H1 (cell line): ENCODE results near the gene ATG2B. TPM values are rescaled to one million over a fixed set of nuclear protein-coding genes. Genes with fewer than 3 reads are reported as not detected.

Experiments
- CTCF ChIA-PET: fragments of 300-600 bp; sonication (Branson Sonifier 250); formaldehyde crosslinking; loops from one replicate; lab custom pipeline; 2021; ENCODE audit not compliant: partially characterized antibody; lab: Charles Lee
- POLR2A ChIA-PET: fragments of 300-600 bp; sonication (Branson Sonifier 250); formaldehyde crosslinking; loops from one replicate; lab custom pipeline; 2021; ENCODE audit warnings: inconsistent platforms; ENCODE audit not compliant: partially characterized antibody; lab: Charles Lee
- DNase-seq, 2 experiments: peaks; one replicate each; pipeline versions ENCODE4 v3.0.0 to v3.0.0-alpha.2; 2010 to 2022; ENCODE audit warnings: low spot score in 2 of 2, low read depth in 1 of 2, mixed read lengths in 1 of 2
- FAIRE-seq: peaks from 2 replicates; lab custom pipeline; 2011; peaks lifted over from hg19 to GRCh38; lab: Jason Lieb, UNC
- H2AFZ ChIP-seq: 2 replicates; pipeline ENCODE4 v1.8.1; 2012; ENCODE audit warnings: low read length, inconsistent platforms
- H2AK5ac ChIP-seq: 2 replicates; pipeline ENCODE4 v1.6.1; 2013; ENCODE audit warnings: low read depth, low read length
- H2BK120ac ChIP-seq: replicated peaks from 2 replicates; pipeline ENCODE3; 2013; ENCODE audit warnings: low read depth, low read length, inconsistent platforms
- H2BK12ac ChIP-seq: 2 replicates; pipeline ENCODE4 v1.6.1; 2013; ENCODE audit warnings: low read depth, low read length
- H2BK15ac ChIP-seq: 2 replicates; pipeline ENCODE4 v1.6.1; 2013; ENCODE audit warnings: low read length
- H2BK20ac ChIP-seq: 2 replicates; pipeline ENCODE4 v1.6.1; 2013; ENCODE audit warnings: low read length
- H2BK5ac ChIP-seq: 2 replicates; pipeline ENCODE4 v1.6.1; 2013; ENCODE audit warnings: low read depth, low read length
- H3K14ac ChIP-seq: 2 replicates; pipeline ENCODE4 v1.6.1; 2013; ENCODE audit warnings: inconsistent platforms; ENCODE audit not compliant: insufficient read length
- H3K18ac ChIP-seq: 2 replicates; pipeline ENCODE4 v1.6.1; 2013; ENCODE audit warnings: low read length; ENCODE audit errors: extremely low read depth
- H3K23ac ChIP-seq: 2 replicates; pipeline ENCODE4 v1.6.1; 2013; ENCODE audit warnings: inconsistent platforms; ENCODE audit not compliant: insufficient read length
- H3K23me2 ChIP-seq: 2 replicates; pipeline ENCODE4 v1.6.1; 2013; ENCODE audit warnings: low read depth, low read length
- H3K27ac ChIP-seq: 2 replicates; pipeline ENCODE4 v1.6.1; 2011; ENCODE audit warnings: low read depth, low read length, inconsistent platforms
- H3K27me3 ChIP-seq, 4 experiments: replicated peaks in 1 of 4; 1 replicate in 1 of 4; 2 replicates in 3 of 4; pipeline versions ENCODE4 v1.6.1 to v1.8.1; 2011 to 2013; ENCODE audit warnings: low read length in 3 of 4, mild to moderate bottlenecking in 3 of 4, inconsistent platforms in 2 of 4, mixed read lengths in 2 of 4, moderate library complexity in 1 of 4; ENCODE audit not compliant: control insufficient read depth in 3 of 4, insufficient read depth in 3 of 4; ENCODE audit errors: extremely low read depth in 1 of 4
- H3K36me3 ChIP-seq, 4 experiments: 2 replicates each; pipeline versions ENCODE4 v1.6.1 to v1.8.1; 2011 to 2013; ENCODE audit warnings: mild to moderate bottlenecking in 4 of 4, low read length in 3 of 4, moderate library complexity in 2 of 4, control low read depth in 1 of 4, inconsistent platforms in 1 of 4; ENCODE audit not compliant: insufficient read depth in 4 of 4, control insufficient read depth in 2 of 4
- H3K4ac ChIP-seq: replicated peaks from 2 replicates; pipeline ENCODE3; 2013; ENCODE audit warnings: low read length, low read depth, mixed read lengths, inconsistent platforms; ENCODE audit not compliant: insufficient read length
- H3K4me1 ChIP-seq, 4 experiments: replicated peaks in 1 of 4; 1 replicate in 1 of 4; 2 replicates in 3 of 4; pipeline versions ENCODE4 v1.6.1 to v1.8.1; 2011 to 2013; ENCODE audit warnings: low read length in 3 of 4, inconsistent platforms in 2 of 4, mixed read lengths in 1 of 4; ENCODE audit not compliant: insufficient read depth in 4 of 4, control insufficient read depth in 3 of 4
- H3K4me2 ChIP-seq, 2 experiments: 2 replicates each; pipeline versions ENCODE4 v1.6.1 to v1.8.1; 2011 to 2013; ENCODE audit warnings: low read depth in 2 of 2, low read length in 2 of 2, control low read depth in 1 of 2, inconsistent platforms in 1 of 2, mild to moderate bottlenecking in 1 of 2; ENCODE audit not compliant: insufficient read depth in 1 of 2
- H3K4me3 ChIP-seq, 4 experiments: fragments of 200-600, 300-600 bp in 1 of 4; sonication (generic), shearing (Covaris generic), sonication (Bioruptor Twin) in 1 of 4; 2 replicates each; pipeline versions ENCODE4 v1.5.1 to v1.8.1; 2011 to 2016; ENCODE audit warnings: low read length in 4 of 4, low read depth in 3 of 4, control low read depth in 2 of 4, inconsistent platforms in 2 of 4, mild to moderate bottlenecking in 2 of 4, mixed read lengths in 1 of 4, moderate library complexity in 1 of 4; ENCODE audit not compliant: insufficient read depth in 2 of 4; ENCODE audit errors: extremely low read depth in 1 of 4
- H3K56ac ChIP-seq: replicated peaks from 2 replicates; pipeline ENCODE3; 2013; ENCODE audit warnings: low read depth, mild to moderate bottlenecking, mixed read lengths, low read length, inconsistent platforms; ENCODE audit not compliant: insufficient read length
- H3K79me1 ChIP-seq: 2 replicates; pipeline ENCODE4 v1.6.1; 2013; ENCODE audit warnings: low read depth, low read length, control low read depth
- H3K79me2 ChIP-seq, 2 experiments: 2 replicates each; pipeline versions ENCODE4 v1.6.1 to v1.8.1; 2012 to 2013; ENCODE audit warnings: low read length in 2 of 2, mild to moderate bottlenecking in 2 of 2, inconsistent platforms in 1 of 2; ENCODE audit not compliant: insufficient read depth in 2 of 2, control insufficient read depth in 1 of 2
- H3K9ac ChIP-seq, 4 experiments: replicated peaks in 1 of 4; 1 replicate in 1 of 4; 2 replicates in 3 of 4; pipeline versions ENCODE4 v1.6.1 to v1.8.1; 2011 to 2013; ENCODE audit warnings: low read depth in 3 of 4, low read length in 3 of 4, control low read depth in 2 of 4, mild to moderate bottlenecking in 2 of 4, moderate library complexity in 2 of 4, inconsistent platforms in 1 of 4; ENCODE audit errors: extremely low read depth in 1 of 4
- H3K9me3 ChIP-seq, 2 experiments: 2 replicates each; pipeline versions ENCODE4 v1.6.1 to v1.8.1; 2012 to 2013; ENCODE audit warnings: mild to moderate bottlenecking in 2 of 2, moderate library complexity in 2 of 2, control low read depth in 1 of 2, inconsistent platforms in 1 of 2, low read depth in 1 of 2, low read length in 1 of 2, mixed read lengths in 1 of 2; ENCODE audit not compliant: insufficient read depth in 2 of 2
- H4K20me1 ChIP-seq, 2 experiments: replicated peaks in 1 of 2; 2 replicates each; pipeline versions ENCODE3 to v1.8.1; 2011 to 2013; ENCODE audit warnings: inconsistent platforms in 2 of 2, low read length in 2 of 2, mild to moderate bottlenecking in 1 of 2; ENCODE audit not compliant: insufficient read depth in 2 of 2, control insufficient read depth in 1 of 2
- H4K5ac ChIP-seq: 2 replicates; pipeline ENCODE4 v1.6.1; 2013; ENCODE audit warnings: low read length, low read depth, mixed read lengths, inconsistent platforms; ENCODE audit not compliant: insufficient read length
- H4K8ac ChIP-seq: 2 replicates; pipeline ENCODE4 v1.8.0; 2013; ENCODE audit warnings: mild to moderate bottlenecking, moderate library complexity, low read length, inconsistent platforms; ENCODE audit not compliant: insufficient read depth; ENCODE audit errors: extremely low read depth
- H4K91ac ChIP-seq: replicated peaks from 2 replicates; pipeline ENCODE3; 2013; ENCODE audit warnings: low read length, mixed read lengths, inconsistent platforms; ENCODE audit not compliant: insufficient read length
- CHD1 ChIP-seq: IDR thresholded peaks from 2 replicates; pipeline ENCODE4 v1.6.1; 2012; ENCODE audit warnings: low read depth, low read length, improper control_type of control experiment
- FOSL1 ChIP-seq: IDR thresholded peaks from 2 replicates; pipeline ENCODE4 v1.6.1; 2011; ENCODE audit warnings: mild to moderate bottlenecking, low read depth, low read length, moderate library complexity; ENCODE audit not compliant: insufficient read depth
- GTF2F1 ChIP-seq: IDR thresholded peaks from 2 replicates; pipeline ENCODE4 v1.6.1; 2012; ENCODE audit warnings: low read depth, low read length, improper control_type of control experiment, borderline replicate concordance
- HDAC2 ChIP-seq, 2 experiments: fragments of 300-600 bp in 1 of 2; sonication (generic) in 1 of 2; IDR thresholded peaks; 2 replicates each; pipeline ENCODE4 v1.6.1; 2011 to 2012; ENCODE audit warnings: low read depth in 2 of 2, low read length in 2 of 2, mild to moderate bottlenecking in 2 of 2, moderate library complexity in 2 of 2, borderline replicate concordance in 1 of 2, inconsistent platforms in 1 of 2
- JUN ChIP-seq: IDR thresholded peaks from 2 replicates; pipeline ENCODE4 v1.6.1; 2011; ENCODE audit warnings: low read depth, mild to moderate bottlenecking, improper control_type of control experiment, low read length
- KDM5A ChIP-seq: fragments of 200-600 bp; IDR thresholded peaks from 2 replicates; pipeline ENCODE4 v1.7.1; 2012; ENCODE audit warnings: mild to moderate bottlenecking, low read length, inconsistent platforms, mixed read lengths
- POU5F1 ChIP-seq: IDR thresholded peaks from 2 replicates; pipeline ENCODE4 v1.6.1; 2011; ENCODE audit warnings: low read depth, mild to moderate bottlenecking, low read length, moderate library complexity
- RBBP5 ChIP-seq: IDR thresholded peaks from 2 replicates; pipeline ENCODE4 v1.7.1; 2012; ENCODE audit warnings: low read depth, mild to moderate bottlenecking, inconsistent platforms, low read length, moderate library complexity, borderline replicate concordance
- SIN3A ChIP-seq, 2 experiments: IDR thresholded peaks in 1 of 2; conservative IDR thresholded peaks in 1 of 2; 2 replicates each; pipeline ENCODE4 v1.6.1; 2011 to 2012; ENCODE audit warnings: low read length in 2 of 2, improper control_type of control experiment in 1 of 2, low read depth in 1 of 2, mild to moderate bottlenecking in 1 of 2
- ZNF274 ChIP-seq: IDR thresholded peaks from 2 replicates; pipeline ENCODE4 v1.7.0; 2012; ENCODE audit warnings: low read length, borderline replicate concordance; ENCODE audit errors: extremely low read depth
- WGBS, 2 experiments: shearing (Covaris generic) in 1 of 2; methylation state at CpG; one replicate each; pipeline versions ENCODE4 v1.1.6 to v1.1.7; 2013 to 2015; ENCODE audit warnings: low lambda C conversion rate in 2 of 2, mixed read lengths in 2 of 2, inconsistent platforms in 1 of 2, low coverage in 1 of 2, missing lambda C conversion rate in 1 of 2; ENCODE audit not compliant: insufficient replicate concordance in 2 of 2, insufficient coverage in 1 of 2, insufficient read length in 1 of 2; ENCODE audit errors: extremely low coverage in 1 of 2, missing lambda C conversion rate in 1 of 2; 5-methylcytosine and 5-hydroxymethylcytosine counted together
- polyA plus RNA-seq, 7 experiments: library from polyadenylated mRNA; depleted of rRNA in 3 of 7; stranded (reverse) in 5 of 7; unstranded in 2 of 7; fragments of >200 nt in 5 of 7; fragments of 200-250 nt in 2 of 7; gene quantifications; 1 replicate in 5 of 7; 2 replicates in 1 of 7; 4 replicates in 1 of 7; pipeline versions ENCODE4 v1.2.1 to v1.2.3, GENCODE V29; 2011 to 2013; ENCODE audit warnings: missing spikeins in 2 of 7, mixed read lengths in 2 of 7
- total RNA-seq: library from RNA; stranded (reverse); fragmentation: NEBNext Ultra II Directional; extraction: Animal tissue kit (Norgen Biotek cat#: 25700); gene quantifications from 2 replicates; pipeline ENCODE4 v1.2.1, GENCODE V29; 2021
- TF ChIP-seq, protein P1 (sequence below), 3 experiments: IDR thresholded peaks; 1 replicate in 2 of 3; 2 replicates in 1 of 3; pipeline versions ENCODE4 v1.5.1 to v1.6.1; 2011; ENCODE audit warnings: low read length in 3 of 3, mild to moderate bottlenecking in 3 of 3, inconsistent platforms in 2 of 3, low read depth in 1 of 3, moderate library complexity in 1 of 3; ENCODE audit not compliant: insufficient read depth in 1 of 3; ENCODE audit errors: control extremely low read depth in 1 of 3

ATG2B gene
- total and polyA plus RNA-seq, 2 of the 8 experiments (the other 6 are each of a cell fraction or from before 2014, with no cell fraction given), result 4.6 to 14.4 TPM

DNA sequence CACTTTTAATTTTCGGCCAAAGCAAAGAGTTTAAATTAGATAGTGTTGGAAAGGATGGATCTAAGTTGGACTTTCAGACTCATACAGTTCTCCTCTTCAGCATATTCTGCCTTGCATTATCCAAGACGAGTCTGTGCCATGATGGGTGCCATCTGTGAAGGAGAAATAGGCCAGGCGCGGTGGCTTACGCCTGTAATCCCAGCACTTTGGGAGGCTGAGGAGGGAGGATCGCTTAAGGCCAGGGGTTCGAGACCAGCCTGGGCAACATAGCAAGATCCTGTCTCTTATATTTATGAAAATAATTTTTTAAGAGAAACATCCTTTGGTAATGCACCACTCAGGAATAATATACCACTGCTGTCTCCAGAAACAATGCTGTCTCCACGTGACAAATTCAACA lies 35.3 kb upstream of the ATG2B start:
- Histone ChIP-seq H3K4me2 (no peak overlapping the region), H3K36me3 (no peaks in the 10 kb centered on the region), H4K5ac (no peak overlapping the region), H3K18ac (no peak overlapping the region), H3K4me3 (no peak overlapping the region), H3K27me3 (no peaks in the 10 kb centered on the region), H2BK12ac (no peak overlapping the region), H2BK15ac (no peak overlapping the region), H2AFZ (no peak overlapping the region), H3K23me2 (no peaks in the 10 kb centered on the region), H2AK5ac (no peak overlapping the region), H3K4me1 (no peaks in the 10 kb centered on the region), H4K91ac (no peak overlapping the region), H3K56ac (no peak overlapping the region), H2BK5ac (no peak overlapping the region), H3K79me1 (no peaks in the 10 kb centered on the region), H3K79me2 (no peaks in the 10 kb centered on the region), H2BK20ac (no peak overlapping the region), H3K4ac (no peak overlapping the region), H2BK120ac (no peak overlapping the region), H3K9ac (no peak overlapping the region), H3K14ac (no peak overlapping the region), H4K20me1 (no peaks in the 10 kb centered on the region), H4K8ac (no peak overlapping the region), H3K9me3 (no peaks in the 10 kb centered on the region), H3K27ac (no peak overlapping the region), H3K23ac (no peak overlapping the region)
- 91% methylated on average over 8 of the region's 8 CpGs; no CpG with 5 or more reads in 1 of the 2 experiments for WGBS, 2 experiments
- CTCF ChIA-PET, result no interaction called here
- DNase-seq (peak in 1 of 2 experiments; percentile 6), FAIRE-seq (no peak)
- POLR2A ChIA-PET, result no interaction called here
- no peak for TF ChIP-seq FOSL1
- no peak for TF ChIP-seq GTF2F1
- no peak for TF ChIP-seq RBBP5
- TF ChIP-seq, protein P1, sequence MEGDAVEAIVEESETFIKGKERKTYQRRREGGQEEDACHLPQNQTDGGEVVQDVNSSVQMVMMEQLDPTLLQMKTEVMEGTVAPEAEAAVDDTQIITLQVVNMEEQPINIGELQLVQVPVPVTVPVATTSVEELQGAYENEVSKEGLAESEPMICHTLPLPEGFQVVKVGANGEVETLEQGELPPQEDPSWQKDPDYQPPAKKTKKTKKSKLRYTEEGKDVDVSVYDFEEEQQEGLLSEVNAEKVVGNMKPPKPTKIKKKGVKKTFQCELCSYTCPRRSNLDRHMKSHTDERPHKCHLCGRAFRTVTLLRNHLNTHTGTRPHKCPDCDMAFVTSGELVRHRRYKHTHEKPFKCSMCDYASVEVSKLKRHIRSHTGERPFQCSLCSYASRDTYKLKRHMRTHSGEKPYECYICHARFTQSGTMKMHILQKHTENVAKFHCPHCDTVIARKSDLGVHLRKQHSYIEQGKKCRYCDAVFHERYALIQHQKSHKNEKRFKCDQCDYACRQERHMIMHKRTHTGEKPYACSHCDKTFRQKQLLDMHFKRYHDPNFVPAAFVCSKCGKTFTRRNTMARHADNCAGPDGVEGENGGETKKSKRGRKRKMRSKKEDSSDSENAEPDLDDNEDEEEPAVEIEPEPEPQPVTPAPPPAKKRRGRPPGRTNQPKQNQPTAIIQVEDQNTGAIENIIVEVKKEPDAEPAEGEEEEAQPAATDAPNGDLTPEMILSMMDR (IDR thresholded peaks at IDR 0.05; ENCODE audit: control extremely low read depth in 1 of 3, insufficient read depth in 1 of 3, low read depth in 1 of 3, low read length in 3 of 3), result no peak
- no peak for TF ChIP-seq CHD1
- TF ChIP-seq HDAC2 (IDR thresholded peaks at IDR 0.05; ENCODE audit: borderline replicate concordance in 1 of 2, low read depth in 2 of 2, low read length in 2 of 2), result no peak
- TF ChIP-seq KDM5A, result no peak
- no peak for TF ChIP-seq POU5F1
- no peak for TF ChIP-seq ZNF274
- no peak for TF ChIP-seq JUN
- no peak for TF ChIP-seq SIN3A (conservative IDR thresholded peaks at IDR 0.05 in 1 of 2, IDR thresholded peaks at IDR 0.05 in 1 of 2; ENCODE audit: low read depth in 1 of 2, low read length in 2 of 2)
